Erythroblast (primary cell): ENCODE data around the gene SHFL.

Experiments used
- GATA1 ChIP-seq: IDR thresholded peaks from 2 replicates; pipeline ENCODE4 v1.6.1; 2011; ENCODE audit warnings: low read depth, mild to moderate bottlenecking, control low read depth, low read length, moderate library complexity
- POLR2A ChIP-seq: IDR thresholded peaks from 2 replicates; pipeline ENCODE4 v1.6.1; 2011; ENCODE audit warnings: mild to moderate bottlenecking, low read length

DNA sequence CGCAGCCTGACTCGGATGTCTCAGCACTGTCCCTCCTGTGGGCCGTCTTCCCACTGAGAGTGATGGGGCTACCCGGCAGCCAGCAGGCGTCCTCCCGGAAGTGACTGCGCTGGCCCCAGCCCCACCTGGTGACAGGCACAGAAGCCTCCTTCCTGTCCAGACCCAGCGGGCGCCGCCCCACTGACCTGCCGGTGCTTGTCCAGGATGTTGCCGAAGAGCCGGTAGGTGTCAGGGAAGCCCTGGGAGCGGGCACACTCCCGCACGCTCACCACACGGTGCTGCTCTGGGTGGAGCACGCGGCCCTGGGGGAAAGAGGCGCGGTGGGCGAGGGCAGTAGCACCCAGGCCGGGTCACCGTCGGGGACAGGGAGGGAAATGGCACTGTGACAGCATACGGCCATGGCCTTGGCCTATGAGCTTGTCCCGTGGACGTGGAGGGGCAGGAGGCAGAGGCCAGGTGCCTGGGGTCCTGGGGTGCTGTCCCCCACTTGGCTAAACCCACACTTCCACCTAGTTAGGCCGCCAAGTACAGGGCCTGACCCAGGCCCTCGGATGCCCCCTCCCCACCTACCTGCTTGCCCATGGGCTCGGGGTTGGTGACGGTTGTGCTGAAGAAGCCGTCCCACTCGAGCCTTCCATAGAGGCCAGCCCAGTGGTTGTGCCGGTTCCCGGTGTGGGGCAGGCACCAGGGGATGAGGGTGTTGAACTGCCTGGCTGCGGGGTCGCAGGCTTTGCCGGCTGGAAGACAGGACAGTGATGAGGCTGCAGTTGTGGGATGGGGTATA, 49.6 kb downstream of the SHFL start:
- TF ChIP-seq POLR2A (no peak), GATA1 (no peak)
